Endothelial cell (in vitro differentiated cells): ENCODE results near the gene MORF4L2. TPM values are rescaled to one million over a fixed set of nuclear protein-coding genes. Genes with fewer than 3 reads are reported as not detected.

Source experiments
- DNase-seq: peaks from one replicate; pipeline ENCODE4 v3.0.0; 2021; ENCODE audit warnings: low spot score
- H3K27ac Mint-ChIP-seq: one replicate; pipeline ENCODE4 v1.8.0; 2021; ENCODE audit warnings: mixed read lengths, inconsistent platforms; ENCODE audit not compliant: unreplicated experiment
- H3K27me3 Mint-ChIP-seq: one replicate; pipeline ENCODE4 v1.8.0; 2021; ENCODE audit warnings: mild to moderate bottlenecking, moderate library complexity, mixed read lengths, inconsistent platforms; ENCODE audit not compliant: unreplicated experiment
- H3K36me3 Mint-ChIP-seq: one replicate; pipeline ENCODE4 v1.8.0; 2021; ENCODE audit warnings: mild to moderate bottlenecking, low read depth, mixed read lengths, inconsistent platforms; ENCODE audit not compliant: unreplicated experiment
- H3K4me1 Mint-ChIP-seq: one replicate; pipeline ENCODE4 v1.8.0; 2021; ENCODE audit warnings: mild to moderate bottlenecking, mixed read lengths, inconsistent platforms; ENCODE audit not compliant: unreplicated experiment
- H3K4me3 Mint-ChIP-seq: one replicate; pipeline ENCODE4 v1.8.0; 2021; ENCODE audit warnings: mild to moderate bottlenecking, mixed read lengths, inconsistent platforms; ENCODE audit not compliant: unreplicated experiment
- H3K9me3 Mint-ChIP-seq: one replicate; pipeline ENCODE4 v1.8.0; 2021; ENCODE audit warnings: mixed read lengths, inconsistent platforms; ENCODE audit not compliant: unreplicated experiment
- CTCF ChIP-seq: fragments of 200-600 bp; sonication (generic); IDR thresholded peaks from one replicate; pipeline ENCODE4 v1.5.0; 2021; ENCODE audit warnings: antibody characterized with exemption; ENCODE audit not compliant: unreplicated experiment
- total RNA-seq: library from RNA; stranded (reverse); fragmentation: NEBNext Ultra II Directional; extraction: Animal tissue kit (Norgen Biotek cat#: 25700); gene quantifications from one replicate; pipeline ENCODE4 v1.2.1, GENCODE V29; 2021; ENCODE audit not compliant: unreplicated experiment

MORF4L2 gene
- total RNA-seq, 1 donor from 2014 or later: 362 TPM

GRCh38 chrX:103718120-103718519 lies 31.6 kb upstream of the MORF4L2 start:
- H3K27me3 Mint-ChIP-seq: peaks cover 7% of the 10 kb centered on the region
- no peak overlapping the region for H3K4me3 Mint-ChIP-seq
- DNase-seq: no peak
- TF ChIP-seq CTCF: no peak
- H3K4me1 Mint-ChIP-seq: no peaks in the 10 kb centered on the region
- no peak overlapping the region for H3K27ac Mint-ChIP-seq
- H3K36me3 Mint-ChIP-seq: no peaks in the 10 kb centered on the region
- no peaks in the 10 kb centered on the region for H3K9me3 Mint-ChIP-seq

GRCh38 chrX:103716962-103717361 lies 30.5 kb upstream of the MORF4L2 start:
- no peak for DNase-seq
- H3K9me3 Mint-ChIP-seq: no peaks in the 10 kb centered on the region
- no peak overlapping the region for H3K4me3 Mint-ChIP-seq
- no peak for TF ChIP-seq CTCF
- peaks cover 7% of the 10 kb centered on the region for H3K27me3 Mint-ChIP-seq
- no peaks in the 10 kb centered on the region for H3K36me3 Mint-ChIP-seq
- H3K27ac Mint-ChIP-seq: no peak overlapping the region
- H3K4me1 Mint-ChIP-seq: no peaks in the 10 kb centered on the region

- H3K27ac Mint-ChIP-seq: no peak within 1 kb of the TSS
- no peaks in the 10 kb centered on the region for H3K36me3 Mint-ChIP-seq
- no peak for DNase-seq
- H3K4me3 Mint-ChIP-seq: no peak within 1 kb of the TSS
- no peaks in the 10 kb centered on the region for H3K9me3 Mint-ChIP-seq
- peaks cover 2% of the 10 kb centered on the region for H3K27me3 Mint-ChIP-seq
- TF ChIP-seq CTCF: no peak
- H3K4me1 Mint-ChIP-seq: peaks cover 12% of the 10 kb centered on the region
Observed at GRCh38 chrX:103710609-103711008, 24.1 kb upstream of the MORF4L2 start, which contains the start of gene TMEM31. Gene TMEM31, plus strand, starts transcription at chrX:103710909. Its CDS starts 1,350 bp downstream, at chrX:103712259.

GRCh38 chrX:103704863-103705262 lies 18.4 kb upstream of the MORF4L2 start:
- no peak for DNase-seq
- Mint-ChIP-seq H3K27ac (no peak overlapping the region), H3K9me3 (no peaks in the 10 kb centered on the region), H3K27me3 (peaks cover 2% of the 10 kb centered on the region), H3K4me1 (peaks cover 3% of the 10 kb centered on the region), H3K36me3 (no peaks in the 10 kb centered on the region), H3K4me3 (no peak overlapping the region)
- TF ChIP-seq CTCF: no peak

GRCh38 chrX:103699243-103699642 lies 12.7 kb upstream of the MORF4L2 start:
- H3K36me3 Mint-ChIP-seq: no peaks in the 10 kb centered on the region
- H3K4me1 Mint-ChIP-seq: no peaks in the 10 kb centered on the region
- H3K9me3 Mint-ChIP-seq: no peaks in the 10 kb centered on the region
- H3K4me3 Mint-ChIP-seq: no peak overlapping the region
- no peak for TF ChIP-seq CTCF
- no peak overlapping the region for H3K27ac Mint-ChIP-seq
- peaks cover 2% of the 10 kb centered on the region for H3K27me3 Mint-ChIP-seq
- no peak for DNase-seq
